B cell (primary cell): ENCODE data around the gene SH2B2. TPM values are rescaled to one million over a fixed set of nuclear protein-coding genes. Genes with fewer than 3 reads are reported as not detected.
"Not testable (repeated sequence)": the region's sequence is repeated elsewhere in the genome, so short reads cannot be mapped to it uniquely, and the experiment has no call there.

Experiments
- ATAC-seq: fragments of 200-7000 bp; cut with Tn5 transposase; one replicate; pipeline ENCODE4 v1.10.0; 2021; ENCODE audit warnings: low read depth, mild to moderate bottlenecking, moderate number of reproducible peaks, moderate library complexity
- CTCF ChIA-PET: fragments of 350-600 bp; sonication (Branson Sonifier 250); formaldehyde crosslinking; loops from one replicate; lab custom pipeline; 2021; ENCODE audit warnings: antibody characterized with exemption, inconsistent platforms; lab: Charles Lee
- POLR2A ChIA-PET: fragments of 350-600 bp; sonication (Branson Sonifier 250); formaldehyde crosslinking; loops from one replicate; lab custom pipeline; 2021; ENCODE audit warnings: antibody characterized with exemption; lab: Charles Lee
- DNase-seq: peaks from one replicate; pipeline ENCODE4 v3.0.0; 2013
- H2AFZ ChIP-seq: 2 replicates; pipeline ENCODE4 v1.6.1; 2012; ENCODE audit warnings: mild to moderate bottlenecking, low read depth, low read length; ENCODE audit not compliant: insufficient read depth, poor library complexity, severe bottlenecking
- H3K27ac ChIP-seq, 2 donors: 1 replicate in 1 of 2; 2 replicates in 1 of 2; pipeline ENCODE4 v1.5.1; 2012 to 2013; ENCODE audit warnings: low read length in 2 of 2, mild to moderate bottlenecking in 2 of 2, moderate library complexity in 1 of 2
- H3K27me3 ChIP-seq, 4 experiments: fragments of 200-600 bp in 1 of 4; sonication (generic) in 1 of 4; replicated peaks in 1 of 4; 1 replicate in 2 of 4; 2 replicates in 2 of 4; pipeline versions ENCODE4 v1.6.1 to v1.7.0; 2013 to 2016; ENCODE audit warnings: low read length in 3 of 4, mild to moderate bottlenecking in 2 of 4, mixed read lengths in 1 of 4, moderate library complexity in 1 of 4; ENCODE audit not compliant: insufficient read depth in 4 of 4, control insufficient read depth in 3 of 4; ENCODE audit errors: control extremely low read depth in 1 of 4
- H3K36me3 ChIP-seq, 2 experiments: replicated peaks in 1 of 2; 1 replicate in 1 of 2; 2 replicates in 1 of 2; pipeline versions ENCODE4 v1.6.1 to v1.7.1; 2013; ENCODE audit warnings: low read length in 1 of 2; ENCODE audit not compliant: insufficient read depth in 2 of 2, control insufficient read depth in 1 of 2; ENCODE audit errors: control extremely low read depth in 1 of 2, extremely low read depth in 1 of 2
- H3K4me1 ChIP-seq, 2 donors: fragments of 200-600 bp in 1 of 2; sonication (generic) in 1 of 2; 1 replicate in 1 of 2; 2 replicates in 1 of 2; pipeline versions ENCODE4 v1.5.1 to v1.6.1; 2013 to 2017; ENCODE audit warnings: low read length in 2 of 2; ENCODE audit not compliant: control insufficient read depth in 2 of 2, insufficient read depth in 2 of 2
- H3K4me2 ChIP-seq: replicated peaks from 2 replicates; pipeline ENCODE3; 2012; ENCODE audit warnings: mild to moderate bottlenecking, low read depth, low read length; ENCODE audit not compliant: poor library complexity, severe bottlenecking
- H3K4me3 ChIP-seq, 5 experiments: fragments of 200-600 bp in 1 of 5; sonication (generic) in 1 of 5; 1 replicate in 3 of 5; 2 replicates in 2 of 5; pipeline versions ENCODE4 v1.5.1 to v1.7.0; 2011 to 2016; ENCODE audit warnings: low read length in 4 of 5, mild to moderate bottlenecking in 4 of 5, low read depth in 2 of 5, control low read depth in 1 of 5, moderate library complexity in 1 of 5; ENCODE audit not compliant: insufficient read depth in 1 of 5; ENCODE audit errors: control extremely low read depth in 1 of 5, extremely low read depth in 1 of 5
- H3K79me2 ChIP-seq: fragments of 200-600 bp; sonication (generic); one replicate; pipeline ENCODE4 v1.6.0; 2016; ENCODE audit warnings: low read length; ENCODE audit not compliant: control insufficient read depth, insufficient read depth
- H3K9ac ChIP-seq: fragments of 200-600 bp; sonication (generic); 2 replicates; pipeline ENCODE4 v1.6.1; 2017; ENCODE audit warnings: mild to moderate bottlenecking, low read length, moderate library complexity
- H3K9me3 ChIP-seq, 3 donors: one replicate each; pipeline versions ENCODE4 v1.6.1 to v1.7.1; 2013; ENCODE audit warnings: low read length in 2 of 3; ENCODE audit not compliant: control insufficient read depth in 2 of 3, insufficient read depth in 1 of 3; ENCODE audit errors: control extremely low read depth in 1 of 3
- H4K20me1 ChIP-seq: 2 replicates; pipeline ENCODE4 v1.6.0; 2012; ENCODE audit warnings: mild to moderate bottlenecking, low read length; ENCODE audit not compliant: insufficient read depth, control insufficient read depth, poor library complexity, severe bottlenecking
- H3K27ac Mint-ChIP-seq: one replicate; pipeline ENCODE4 v1.8.0; 2021; ENCODE audit warnings: mixed read lengths
- H3K27me3 Mint-ChIP-seq: one replicate; pipeline ENCODE4 v1.8.0; 2021; ENCODE audit warnings: mixed read lengths
- H3K4me1 Mint-ChIP-seq: one replicate; pipeline ENCODE4 v1.8.0; 2021; ENCODE audit warnings: mixed read lengths
- H3K4me3 Mint-ChIP-seq: one replicate; pipeline ENCODE4 v1.8.0; 2021; ENCODE audit warnings: mixed read lengths
- H3K9me3 Mint-ChIP-seq: one replicate; pipeline ENCODE4 v1.8.0; 2022; ENCODE audit warnings: mixed read lengths; ENCODE audit not compliant: insufficient read depth
- EZH2 ChIP-seq: IDR thresholded peaks from 2 replicates; pipeline ENCODE4 v1.6.1; 2012; ENCODE audit warnings: borderline replicate concordance, low read depth, mild to moderate bottlenecking, moderate library complexity, low read length; ENCODE audit not compliant: insufficient read depth, poor library complexity, severe bottlenecking
- WGBS: methylation state at CpG from one replicate; pipeline ENCODE4 v1.1.5; 2013; ENCODE audit warnings: missing lambda C conversion rate; ENCODE audit not compliant: insufficient coverage; 5-methylcytosine and 5-hydroxymethylcytosine counted together
- intact Hi-C: fragments of 100-400 bp; cut with micrococcal nuclease; formaldehyde crosslinking; loops from one replicate; pipeline ENCODE4 v1.10.0; 2022
- polyA plus RNA-seq: library from polyadenylated mRNA; depleted of rRNA; stranded (reverse); fragments of >200 nt; gene quantifications from 2 replicates; pipeline ENCODE4 v1.2.3, GENCODE V29; 2012
- total RNA-seq, 2 donors: library from RNA; stranded (reverse); fragments of 120-200 nt in 1 of 2; gene quantifications; 1 replicate in 1 of 2; 2 replicates in 1 of 2; pipeline versions ENCODE4 v1.2.3 to v1.2.4, GENCODE V29; 2013 to 2022
- TF ChIP-seq, protein P1 (sequence below): fragments of 200-600 bp; IDR thresholded peaks from one replicate; pipeline ENCODE4 v1.8.0; 2022; ENCODE audit warnings: antibody characterized with exemption, mild to moderate bottlenecking

The SH2B2 gene
- total and polyA plus RNA-seq, 2 donors (not counting 1 experiment from before 2014, with no cell fraction given), result 41.2 to 95.4 TPM

DNA sequence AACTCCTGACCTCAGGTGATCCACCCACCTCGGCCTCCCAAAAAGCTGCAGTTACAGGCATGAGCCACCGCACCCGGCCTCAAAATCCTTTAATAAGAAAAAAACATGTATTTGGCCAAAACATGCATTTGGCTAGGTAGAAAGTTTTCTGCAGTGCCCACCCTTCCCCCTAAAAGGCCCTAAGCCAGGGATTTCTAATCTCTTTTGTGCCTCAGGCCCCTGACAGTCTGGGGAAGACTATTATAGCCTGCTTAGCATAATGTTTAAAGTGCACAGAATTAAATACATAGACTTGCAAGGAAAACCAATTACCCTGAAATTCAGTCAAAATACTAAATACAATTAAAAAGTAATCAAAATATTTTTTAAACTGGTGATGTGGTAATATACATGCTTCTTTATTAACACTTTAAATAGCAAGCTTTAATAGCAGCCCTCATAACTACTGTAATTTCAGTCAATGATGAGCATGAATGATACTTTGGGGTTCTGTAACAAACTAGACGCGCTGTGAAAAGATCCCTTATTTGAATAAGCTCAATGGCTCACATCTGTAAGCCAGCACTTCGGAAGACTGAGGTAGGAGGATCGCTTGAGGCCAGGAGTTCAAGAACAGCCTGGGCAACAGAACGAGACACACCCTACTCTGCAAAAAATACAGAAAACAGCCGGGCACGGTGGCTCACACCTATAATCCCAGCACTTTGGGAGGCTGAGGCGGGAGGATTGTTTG lies 39.7 kb downstream of the SH2B2 start:
- Histone ChIP-seq H3K36me3 (peaks cover 0 to 4% of the 10 kb centered on the region in 2 experiments), H3K4me1 (peaks cover 3 to 11% of the 10 kb centered on the region in 2 donors), H3K9ac (no peak overlapping the region), H3K27ac (no peak overlapping the region), H3K4me3 (no peak overlapping the region), H3K4me2 (no peak overlapping the region), H4K20me1 (no peaks in the 10 kb centered on the region), H3K9me3 (no peaks in the 10 kb centered on the region), H2AFZ (no peak overlapping the region), H3K27me3 (no peaks in the 10 kb centered on the region), H3K79me2 (no peaks in the 10 kb centered on the region)
- intact Hi-C loops, result no loop called here
- H3K9me3 Mint-ChIP-seq, result no peaks in the 10 kb centered on the region
- peaks cover 26% of the 10 kb centered on the region for H3K4me1 Mint-ChIP-seq
- DNase-seq (no peak), ATAC-seq (no peak)
- no peaks in the 10 kb centered on the region for H3K27me3 Mint-ChIP-seq
- no peak for TF ChIP-seq EZH2
- TF ChIP-seq, protein P1, sequence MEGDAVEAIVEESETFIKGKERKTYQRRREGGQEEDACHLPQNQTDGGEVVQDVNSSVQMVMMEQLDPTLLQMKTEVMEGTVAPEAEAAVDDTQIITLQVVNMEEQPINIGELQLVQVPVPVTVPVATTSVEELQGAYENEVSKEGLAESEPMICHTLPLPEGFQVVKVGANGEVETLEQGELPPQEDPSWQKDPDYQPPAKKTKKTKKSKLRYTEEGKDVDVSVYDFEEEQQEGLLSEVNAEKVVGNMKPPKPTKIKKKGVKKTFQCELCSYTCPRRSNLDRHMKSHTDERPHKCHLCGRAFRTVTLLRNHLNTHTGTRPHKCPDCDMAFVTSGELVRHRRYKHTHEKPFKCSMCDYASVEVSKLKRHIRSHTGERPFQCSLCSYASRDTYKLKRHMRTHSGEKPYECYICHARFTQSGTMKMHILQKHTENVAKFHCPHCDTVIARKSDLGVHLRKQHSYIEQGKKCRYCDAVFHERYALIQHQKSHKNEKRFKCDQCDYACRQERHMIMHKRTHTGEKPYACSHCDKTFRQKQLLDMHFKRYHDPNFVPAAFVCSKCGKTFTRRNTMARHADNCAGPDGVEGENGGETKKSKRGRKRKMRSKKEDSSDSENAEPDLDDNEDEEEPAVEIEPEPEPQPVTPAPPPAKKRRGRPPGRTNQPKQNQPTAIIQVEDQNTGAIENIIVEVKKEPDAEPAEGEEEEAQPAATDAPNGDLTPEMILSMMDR, result no peak
- 95% methylated on average over 7 of the region's 11 CpGs for WGBS
- no peak overlapping the region for H3K27ac Mint-ChIP-seq
- H3K4me3 Mint-ChIP-seq, result no peak overlapping the region
- POLR2A ChIA-PET, result no interaction called here
- CTCF ChIA-PET, result interaction anchor here (1.6 kb wide), 1 partner anchor 46 kb away, joined by 3 read pairs; no protein-coding TSS in a partner anchor

DNA sequence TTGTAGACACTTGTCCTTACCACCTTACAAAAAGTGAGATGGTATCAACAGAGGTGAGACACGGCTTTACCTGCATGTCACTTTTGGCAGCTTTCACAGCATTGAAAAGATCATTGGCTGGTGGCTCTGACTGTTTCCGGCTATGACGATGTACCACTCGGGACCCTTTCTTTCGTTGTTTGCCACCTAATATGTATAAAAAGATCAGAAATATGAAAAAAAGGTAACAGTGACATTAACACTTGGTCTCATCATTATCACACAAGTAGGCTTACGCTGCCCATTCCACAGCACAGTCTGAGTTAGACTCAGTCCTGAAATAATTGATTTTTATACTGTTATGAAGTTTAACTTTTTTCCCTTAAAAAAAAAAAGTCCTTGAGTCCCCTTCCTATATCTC lies 40.5 kb downstream of the SH2B2 start:
- CTCF ChIA-PET, result interaction anchor here (0.7 to 1.6 kb wide), 2 partner anchors 47 to 757 kb away, joined by 3 to 4 read pairs; no protein-coding TSS in a partner anchor
- H3K79me2 ChIP-seq, H3K27me3 ChIP-seq, POLR2A ChIA-PET, H3K9me3 ChIP-seq, H3K9ac ChIP-seq, H2AFZ ChIP-seq, H4K20me1 ChIP-seq, H3K27me3 Mint-ChIP-seq, H3K36me3 ChIP-seq, H3K4me3 ChIP-seq, H3K4me3 Mint-ChIP-seq, ATAC-seq, H3K27ac ChIP-seq, H3K4me2 ChIP-seq, H3K27ac Mint-ChIP-seq, H3K9me3 Mint-ChIP-seq, DNase-seq, intact Hi-C loops: not testable (repeated sequence)
- H3K4me1 Mint-ChIP-seq, result peaks cover 30% of the 10 kb centered on the region
- H3K4me1 ChIP-seq, result peaks cover 9 to 14% of the 10 kb centered on the region in 2 donors
- no CpG with 5 or more reads among the region's 6 CpGs for WGBS

DNA sequence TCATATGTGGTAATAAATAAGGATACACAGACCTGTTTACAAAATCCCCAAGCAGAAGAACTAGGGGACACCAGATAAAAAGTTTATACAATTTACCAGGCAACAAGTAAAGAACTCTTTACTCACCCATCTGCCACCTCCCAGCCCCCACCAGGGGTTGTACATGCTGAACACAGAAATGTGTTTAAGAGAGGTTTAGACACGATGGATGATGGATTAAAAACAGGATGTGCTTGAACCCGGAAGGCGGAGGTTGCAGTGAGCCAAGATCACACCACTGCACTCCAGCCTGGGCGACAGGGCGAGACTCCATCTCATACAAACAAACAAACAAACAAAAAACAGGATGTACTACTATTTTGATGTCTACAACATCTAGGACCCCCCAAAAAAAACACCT lies 42.2 kb downstream of the SH2B2 start:
- H3K27ac Mint-ChIP-seq, H3K4me3 ChIP-seq, H3K9me3 Mint-ChIP-seq, CTCF ChIA-PET, ATAC-seq, H3K9ac ChIP-seq, DNase-seq, intact Hi-C loops, H3K36me3 ChIP-seq, H3K79me2 ChIP-seq, POLR2A ChIA-PET, H3K27ac ChIP-seq, H3K27me3 ChIP-seq, H2AFZ ChIP-seq, H3K4me2 ChIP-seq, H3K4me3 Mint-ChIP-seq, H3K9me3 ChIP-seq, H3K27me3 Mint-ChIP-seq, H4K20me1 ChIP-seq: not testable (repeated sequence)
- H3K4me1 ChIP-seq, result peaks cover 9 to 14% of the 10 kb centered on the region in 2 donors
- peaks cover 23% of the 10 kb centered on the region for H3K4me1 Mint-ChIP-seq
- 80% methylated on average over 2 of the region's 5 CpGs for WGBS
